Adrenal gland (tissue), 12 donors: ENCODE results near the gene KCNQ4. TPM values are rescaled to one million over a fixed set of nuclear protein-coding genes. Genes with fewer than 3 reads are reported as not detected.

ENCODE experiments used
- DNase-seq, 7 donors: peaks; one replicate each; pipeline ENCODE4 v3.0.0-alpha.2; 2019 to 2020
- H3K27ac ChIP-seq, 5 donors: fragments of 200-600 bp; sonication (generic) in 4 of 5; 1 replicate in 3 of 5; 2 replicates in 2 of 5; pipeline versions ENCODE4 v1.5.1 to v1.8.0; 2016 to 2020; ENCODE audit warnings: mild to moderate bottlenecking in 1 of 5
- H3K27me3 ChIP-seq: fragments of 200-600 bp; 2 replicates; pipeline ENCODE4 v1.8.0; 2021
- H3K36me3 ChIP-seq, 2 donors: fragments of 200-600 bp; replicated peaks in 1 of 2; 1 replicate in 1 of 2; 2 replicates in 1 of 2; pipeline versions ENCODE4 v1.5.1 to v1.8.0; 2018 to 2022
- H3K4me1 ChIP-seq, 2 donors: fragments of 200-600 bp; replicated peaks in 1 of 2; 1 replicate in 1 of 2; 2 replicates in 1 of 2; pipeline versions ENCODE4 v1.5.1 to v1.8.0; 2018 to 2021
- H3K4me3 ChIP-seq, 4 donors: fragments of 200-600 bp; sonication (generic) in 3 of 4; one replicate each; pipeline ENCODE4 v1.5.1; 2016 to 2018
- H3K9me3 ChIP-seq, 3 donors: fragments of 200-600 bp; sonication (generic) in 1 of 3; replicated peaks in 1 of 3; 1 replicate in 2 of 3; 2 replicates in 1 of 3; pipeline versions ENCODE4 v1.5.1 to v1.8.0; 2016 to 2021
- CTCF ChIP-seq, 6 experiments: fragments of 450-650 bp in 4 of 6; fragments of 200-600 bp in 2 of 6; sonication (generic) in 1 of 6; IDR thresholded peaks; 1 replicate in 5 of 6; 2 replicates in 1 of 6; pipeline versions ENCODE4 v1.5.1 to v1.8.0; 2016 to 2021; ENCODE audit warnings: antibody characterized with exemption in 6 of 6, mild to moderate bottlenecking in 2 of 6, moderate library complexity in 1 of 6
- POLR2A ChIP-seq, 2 donors: fragments of 450-650 bp; IDR thresholded peaks; one replicate each; pipeline ENCODE4 v1.6.1; 2017; ENCODE audit warnings: antibody characterized with exemption in 2 of 2, mild to moderate bottlenecking in 2 of 2, moderate library complexity in 1 of 2
- WGBS, 4 donors: extraction: QIAGEN DNeasy Blood & Tissue Kit in 2 of 4; methylation state at CpG; one replicate each; pipeline versions ENCODE4 v1.1.5 to v1.1.7; 2013 to 2017; 5-methylcytosine and 5-hydroxymethylcytosine counted together
- intact Hi-C, 2 donors: fragments of 100-400 bp; cut with DNase I; formaldehyde crosslinking; loops; one replicate each; pipeline versions ENCODE4 v1.14.1 to v1.15.0; 2022 to 2023
- polyA plus RNA-seq, 3 donors: library from polyadenylated mRNA; stranded (reverse); fragments of 200-250 nt in 2 of 3; fragments of 350-450 nt in 1 of 3; fragmentation: Illumina TruSeq in 1 of 3; extraction: RNeasy Lipid Tissue Mini Kit (QIAGEN cat#74804) in 1 of 3; gene quantifications; one replicate each; pipeline ENCODE4 v1.2.3, GENCODE V29; 2013 to 2014
- total RNA-seq, 9 donors: library from RNA; depleted of rRNA in 4 of 9; stranded (reverse); fragments of >200 nt in 4 of 9; fragments of 120-200 nt in 1 of 9; fragmentation: NEBNext Ultra II Directional in 1 of 9; extraction: Animal tissue kit (Norgen Biotek cat#: 25700) in 1 of 9; gene quantifications; one replicate each; pipeline versions ENCODE4 v1.1.0 to v1.2.4, GENCODE V29; 2013 to 2023
- donor health status: healthy with polysubstance abuse.
- donor health status: Bipolar disorder and iron deficiency.
- donor health status: DM: yes; HTN: yes; CAD: no.
- donor health status: DM: no; HTN: no; CAD: no.
- donor health status: DM: no; HTN: no; CAD: no.
- donor health status: DM: yes; HTN: yes; CAD: no.

KCNQ4 gene
- total and polyA plus RNA-seq, 12 donors = 0.06 to 1.0 (median 0.29) TPM; not detected in 2

- no peaks in the 10 kb centered on the region for H3K36me3 ChIP-seq
- H3K27ac ChIP-seq = no peak overlapping the region
- H3K4me1 ChIP-seq = no peaks in the 10 kb centered on the region
- intact Hi-C loops = loop anchor here (2.0 to 10.0 kb wide), 5 partner anchors 66 to 224 kb away; partner anchors contain the start of gene KCNQ4 (in 1 of the 2)
- H3K27me3 ChIP-seq = no peaks in the 10 kb centered on the region
- no peaks in the 10 kb centered on the region for H3K9me3 ChIP-seq
- DNase-seq = peak; percentile 62 to 91 (median 76)
- WGBS, 4 donors = 41 to 50% (median 45%) methylated on average over 5 to 6 of the region's 6 CpGs
- TF ChIP-seq POLR2A (IDR thresholded peaks at IDR 0.05) = no peak
- peak; percentile 79 to 95 (median 92) for TF ChIP-seq CTCF (IDR thresholded peaks at IDR 0.05)
- H3K4me3 ChIP-seq = no peak overlapping the region
Measured at GRCh38 chr1:40848530-40849189, 65.1 kb downstream of the KCNQ4 start.

- Histone ChIP-seq H3K27ac (no peak overlapping the region), H3K27me3 (no peaks in the 10 kb centered on the region), H3K36me3 (no peaks in the 10 kb centered on the region), H3K4me1 (no peaks in the 10 kb centered on the region), H3K9me3 (no peaks in the 10 kb centered on the region), H3K4me3 (no peak overlapping the region)
- 13 to 19% (median 17%) methylated on average over 11 to 12 of the region's 12 CpGs for WGBS, 4 donors
- peak; percentile 57 to 91 (median 80) for DNase-seq
- TF ChIP-seq POLR2A (IDR thresholded peaks at IDR 0.05) (no peak), CTCF (IDR thresholded peaks at IDR 0.05) (peak; percentile 71 to 88 (median 86))
- intact Hi-C loops = loop anchor here (2.0 to 10.0 kb wide), 5 partner anchors 68 to 225 kb away; partner anchors contain the start of gene KCNQ4 (in 1 of the 2)
Measured at GRCh38 chr1:40849801-40850592, 66.4 kb downstream of the KCNQ4 start.

GRCh38 chr1:40851643-40852042, 68.1 kb downstream of the KCNQ4 start:
- H3K27me3 ChIP-seq = no peaks in the 10 kb centered on the region
- intact Hi-C loops = no loop called here
- no peak overlapping the region for H3K4me3 ChIP-seq
- no peaks in the 10 kb centered on the region for H3K36me3 ChIP-seq
- no peaks in the 10 kb centered on the region for H3K4me1 ChIP-seq
- 88 to 89% (median 89%) methylated on average over 6 of the region's 6 CpGs for WGBS, 4 donors
- no peak overlapping the region for H3K27ac ChIP-seq
- no peak for DNase-seq
- TF ChIP-seq CTCF (IDR thresholded peaks at IDR 0.05) = no peak
- no peak for TF ChIP-seq POLR2A (IDR thresholded peaks at IDR 0.05)
- no peaks in the 10 kb centered on the region for H3K9me3 ChIP-seq

- Histone ChIP-seq H3K9me3 (no peaks in the 10 kb centered on the region), H3K27ac (no peak overlapping the region), H3K27me3 (no peaks in the 10 kb centered on the region), H3K4me3 (no peak overlapping the region), H3K4me1 (no peaks in the 10 kb centered on the region), H3K36me3 (no peaks in the 10 kb centered on the region)
- intact Hi-C loops = no loop called here
- TF ChIP-seq CTCF (IDR thresholded peaks at IDR 0.05) (no peak), POLR2A (IDR thresholded peaks at IDR 0.05) (no peak)
- WGBS, 4 donors = 64 to 81% (median 69%) methylated on average over 13 of the region's 13 CpGs
- DNase-seq = no peak
Measured at GRCh38 chr1:40853113-40853884, 69.7 kb downstream of the KCNQ4 start.
